H9 (cell line): ENCODE data around the gene RAB1A. TPM values are rescaled to one million over a fixed set of nuclear protein-coding genes. Genes with fewer than 3 reads are reported as not detected.

Experiments used
- DNase-seq: peaks from one replicate; pipeline ENCODE4 v3.0.0-alpha.2; 2017
- H2AFZ ChIP-seq: one replicate; pipeline ENCODE4 v1.6.1; 2013; ENCODE audit warnings: mild to moderate bottlenecking, low read length, control low read depth, moderate library complexity
- H2AK5ac ChIP-seq: 2 replicates; pipeline ENCODE4 v1.6.1; 2013; ENCODE audit warnings: low read length, control low read depth, mixed read lengths; ENCODE audit not compliant: insufficient read length
- H2BK120ac ChIP-seq: one replicate; pipeline ENCODE4 v1.6.1; 2013; ENCODE audit warnings: low read depth, mild to moderate bottlenecking, low read length, control low read depth, inconsistent platforms; ENCODE audit not compliant: poor library complexity, severe bottlenecking
- H2BK12ac ChIP-seq: 2 replicates; pipeline ENCODE4 v1.6.1; 2013; ENCODE audit warnings: low read length, control low read depth, mixed read lengths, low read depth; ENCODE audit not compliant: insufficient read length
- H2BK15ac ChIP-seq: 2 replicates; pipeline ENCODE4 v1.6.1; 2013; ENCODE audit warnings: low read depth, low read length, control low read depth
- H2BK20ac ChIP-seq: one replicate; pipeline ENCODE4 v1.6.1; 2013; ENCODE audit warnings: low read depth, mild to moderate bottlenecking, low read length, control low read depth, inconsistent platforms; ENCODE audit not compliant: poor library complexity, severe bottlenecking
- H2BK5ac ChIP-seq: 2 replicates; pipeline ENCODE4 v1.6.1; 2013; ENCODE audit warnings: low read length, control low read depth, mixed read lengths; ENCODE audit not compliant: insufficient read length
- H3K14ac ChIP-seq: 2 replicates; pipeline ENCODE4 v1.6.1; 2013; ENCODE audit warnings: low read length, control low read depth; ENCODE audit not compliant: insufficient read depth
- H3K18ac ChIP-seq: 2 replicates; pipeline ENCODE4 v1.6.1; 2013; ENCODE audit warnings: low read depth, mild to moderate bottlenecking, mixed read lengths, low read length, control low read depth; ENCODE audit not compliant: insufficient read length
- H3K23ac ChIP-seq: 2 replicates; pipeline ENCODE4 v1.6.1; 2013; ENCODE audit warnings: low read length, control low read depth, mixed read lengths, low read depth; ENCODE audit not compliant: insufficient read length
- H3K23me2 ChIP-seq: 2 replicates; pipeline ENCODE4 v1.6.1; 2013; ENCODE audit warnings: low read depth, mild to moderate bottlenecking, mixed read lengths, low read length, control low read depth; ENCODE audit not compliant: insufficient read length, poor library complexity, severe bottlenecking
- H3K27ac ChIP-seq: 2 replicates; pipeline ENCODE4 v1.5.1; 2013; ENCODE audit warnings: low read length, control low read depth, mixed read lengths, low read depth; ENCODE audit not compliant: insufficient read length
- H3K27me3 ChIP-seq: 2 replicates; pipeline ENCODE4 v1.6.1; 2013; ENCODE audit warnings: low read length, control low read depth, inconsistent platforms; ENCODE audit not compliant: insufficient read depth
- H3K4ac ChIP-seq: 2 replicates; pipeline ENCODE4 v1.6.1; 2013; ENCODE audit warnings: low read depth, mild to moderate bottlenecking, control low read depth, inconsistent platforms, low read length, moderate library complexity
- H3K4me1 ChIP-seq: 2 replicates; pipeline ENCODE4 v1.6.1; 2013; ENCODE audit warnings: low read length, control low read depth, inconsistent platforms; ENCODE audit not compliant: insufficient read depth
- H3K4me2 ChIP-seq: 2 replicates; pipeline ENCODE4 v1.6.1; 2013; ENCODE audit warnings: low read length, control low read depth, mixed read lengths; ENCODE audit not compliant: insufficient read length, insufficient read depth
- H3K56ac ChIP-seq: 2 replicates; pipeline ENCODE4 v1.6.1; 2013; ENCODE audit warnings: low read depth, mild to moderate bottlenecking, mixed read lengths, low read length, control low read depth; ENCODE audit not compliant: insufficient read length
- H3K79me1 ChIP-seq: 2 replicates; pipeline ENCODE4 v1.6.1; 2013; ENCODE audit warnings: low read depth, mild to moderate bottlenecking, moderate library complexity, low read length, control low read depth, inconsistent platforms; ENCODE audit not compliant: insufficient read depth, poor library complexity, severe bottlenecking
- H3K79me2 ChIP-seq: 2 replicates; pipeline ENCODE4 v1.6.1; 2013; ENCODE audit warnings: low read length, control low read depth, inconsistent platforms; ENCODE audit not compliant: insufficient read depth
- H3K9ac ChIP-seq: 2 replicates; pipeline ENCODE4 v1.6.1; 2013; ENCODE audit warnings: low read length, control low read depth, mixed read lengths; ENCODE audit not compliant: insufficient read length; ENCODE audit errors: extremely low read depth
- H3K9me3 ChIP-seq: one replicate; pipeline ENCODE4 v1.6.1; 2013; ENCODE audit warnings: low read depth, low read length, inconsistent platforms; ENCODE audit not compliant: control insufficient read depth
- H3T11ph ChIP-seq: one replicate; pipeline ENCODE4 v1.6.1; 2013; ENCODE audit warnings: mild to moderate bottlenecking, low read length, control low read depth, inconsistent platforms
- H4K20me1 ChIP-seq: one replicate; pipeline ENCODE4 v1.6.1; 2013; ENCODE audit not compliant: control insufficient read depth, insufficient read length, insufficient read depth
- H4K5ac ChIP-seq: 2 replicates; pipeline ENCODE4 v1.6.1; 2013; ENCODE audit warnings: low read depth, mild to moderate bottlenecking, mixed read lengths, low read length, control low read depth; ENCODE audit not compliant: insufficient read length
- H4K8ac ChIP-seq: replicated peaks from 2 replicates; pipeline ENCODE4 v1.6.1; 2013; ENCODE audit warnings: low read length, control low read depth, mixed read lengths, low read depth; ENCODE audit not compliant: insufficient read length
- H4K91ac ChIP-seq: 2 replicates; pipeline ENCODE4 v1.6.1; 2013; ENCODE audit warnings: low read depth, mild to moderate bottlenecking, moderate library complexity, mixed read lengths, low read length, control low read depth; ENCODE audit not compliant: insufficient read length
- H3K27ac Mint-ChIP-seq, 3 experiments: 2 replicates in 2 of 3; 3 replicates in 1 of 3; pipeline ENCODE4 v1.8.0; 2020 to 2021; ENCODE audit warnings: mixed read lengths in 3 of 3, mild to moderate bottlenecking in 1 of 3, moderate library complexity in 1 of 3
- H3K27me3 Mint-ChIP-seq: 2 replicates; pipeline ENCODE4 v1.8.0; 2021; ENCODE audit warnings: low read depth, mild to moderate bottlenecking, moderate library complexity, mixed read lengths
- H3K36me3 Mint-ChIP-seq, 3 experiments: 2 replicates in 2 of 3; 3 replicates in 1 of 3; pipeline ENCODE4 v1.8.0; 2020 to 2021; ENCODE audit warnings: low read depth in 3 of 3, mixed read lengths in 3 of 3; ENCODE audit not compliant: insufficient read depth in 1 of 3
- H3K4me1 Mint-ChIP-seq, 2 experiments: 2 replicates each; pipeline ENCODE4 v1.8.0; 2020; ENCODE audit warnings: mixed read lengths in 2 of 2
- H3K4me3 Mint-ChIP-seq, 2 experiments: 2 replicates in 1 of 2; 3 replicates in 1 of 2; pipeline ENCODE4 v1.8.0; 2020 to 2021; ENCODE audit warnings: mild to moderate bottlenecking in 2 of 2, mixed read lengths in 2 of 2, moderate library complexity in 1 of 2
- H3K9me3 Mint-ChIP-seq, 2 experiments: 2 replicates in 1 of 2; 3 replicates in 1 of 2; pipeline ENCODE4 v1.8.0; 2020; ENCODE audit warnings: mild to moderate bottlenecking in 2 of 2, mixed read lengths in 2 of 2, moderate library complexity in 1 of 2
- WGBS: extraction: QIAGEN DNeasy Blood & Tissue Kit; methylation state at CpG from one replicate; pipeline ENCODE4 v1.1.7; 2013; ENCODE audit warnings: missing lambda C conversion rate, low lambda C conversion rate, mixed read lengths; ENCODE audit not compliant: insufficient read length; ENCODE audit errors: extremely low coverage; 5-methylcytosine and 5-hydroxymethylcytosine counted together
- total RNA-seq: library from RNA; stranded (reverse); gene quantifications from 2 replicates; pipeline ENCODE4 v1.2.1, GENCODE V29; 2021
- TF ChIP-seq, protein P1 (sequence below): fragments of 200-600 bp; sonication (generic); conservative IDR thresholded peaks from 3 replicates; pipeline ENCODE4 v1.8.0; 2021; ENCODE audit warnings: antibody characterized with exemption, mild to moderate bottlenecking

RAB1A gene
- total RNA-seq, 1 experiment from 2014 or later, result 112 TPM

DNA sequence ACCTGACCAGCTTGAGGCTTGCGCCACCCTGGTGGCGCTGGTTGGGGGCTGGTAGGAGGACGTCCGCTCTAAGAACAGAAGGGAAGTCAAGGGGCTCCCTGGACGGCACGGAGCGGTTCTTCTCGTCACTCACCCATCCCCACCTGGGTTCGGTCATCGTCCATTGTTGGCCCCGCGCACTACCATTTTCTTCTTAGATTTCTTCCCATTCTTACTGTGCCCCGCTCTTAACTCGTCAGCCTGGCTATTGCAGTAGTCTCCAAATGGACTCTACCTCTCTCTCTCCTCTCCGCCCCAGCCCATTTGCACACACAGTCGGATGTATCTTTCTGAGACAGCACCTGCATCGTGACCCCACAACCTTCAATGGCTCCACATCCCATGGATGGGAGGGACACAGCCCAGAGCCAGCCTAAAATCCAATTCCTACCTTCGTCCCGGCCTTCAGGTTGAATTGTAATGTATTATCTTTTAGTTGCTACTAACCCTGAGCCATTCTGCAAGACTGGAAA lies 814 bp upstream of the RAB1A start:
- no peak overlapping the region for H2BK15ac ChIP-seq
- peak overlapping the region; percentile 35 for H2AFZ ChIP-seq

More for the DNA sequence above, 814 bp upstream of the RAB1A start:
- no peaks in the 10 kb centered on the region; a peak in 1 of 5 replicates for H3K9me3 Mint-ChIP-seq
- no peak for DNase-seq
- no peaks in the 10 kb centered on the region for H3K4me1 ChIP-seq
- H2BK20ac ChIP-seq, result no peak overlapping the region
- H3K79me2 ChIP-seq, result peaks cover 24% of the 10 kb centered on the region
- no peak overlapping the region for H4K91ac ChIP-seq
- H4K8ac ChIP-seq, result no peak overlapping the region
- H2BK120ac ChIP-seq, result no peak overlapping the region
- no peaks in the 10 kb centered on the region for H3K9me3 ChIP-seq
- WGBS, result no CpG with 5 or more reads among the region's 19 CpGs
- no peaks in the 10 kb centered on the region for H4K20me1 ChIP-seq
- H3K27ac Mint-ChIP-seq, result peak overlapping the region; percentile 95 to 98 (median 97)
- no peaks in the 10 kb centered on the region for H3K27me3 ChIP-seq
- peaks cover 9% of the 10 kb centered on the region for H3K79me1 ChIP-seq
- TF ChIP-seq, protein P1, sequence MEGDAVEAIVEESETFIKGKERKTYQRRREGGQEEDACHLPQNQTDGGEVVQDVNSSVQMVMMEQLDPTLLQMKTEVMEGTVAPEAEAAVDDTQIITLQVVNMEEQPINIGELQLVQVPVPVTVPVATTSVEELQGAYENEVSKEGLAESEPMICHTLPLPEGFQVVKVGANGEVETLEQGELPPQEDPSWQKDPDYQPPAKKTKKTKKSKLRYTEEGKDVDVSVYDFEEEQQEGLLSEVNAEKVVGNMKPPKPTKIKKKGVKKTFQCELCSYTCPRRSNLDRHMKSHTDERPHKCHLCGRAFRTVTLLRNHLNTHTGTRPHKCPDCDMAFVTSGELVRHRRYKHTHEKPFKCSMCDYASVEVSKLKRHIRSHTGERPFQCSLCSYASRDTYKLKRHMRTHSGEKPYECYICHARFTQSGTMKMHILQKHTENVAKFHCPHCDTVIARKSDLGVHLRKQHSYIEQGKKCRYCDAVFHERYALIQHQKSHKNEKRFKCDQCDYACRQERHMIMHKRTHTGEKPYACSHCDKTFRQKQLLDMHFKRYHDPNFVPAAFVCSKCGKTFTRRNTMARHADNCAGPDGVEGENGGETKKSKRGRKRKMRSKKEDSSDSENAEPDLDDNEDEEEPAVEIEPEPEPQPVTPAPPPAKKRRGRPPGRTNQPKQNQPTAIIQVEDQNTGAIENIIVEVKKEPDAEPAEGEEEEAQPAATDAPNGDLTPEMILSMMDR, result no peak; the same call in 2 of the 3 replicates
- H2AK5ac ChIP-seq, result no peak overlapping the region
- no peak overlapping the region for H3K23ac ChIP-seq
- H3K27ac ChIP-seq, result peak overlapping the region; percentile 19
- peak overlapping the region; percentile 29 for H3K9ac ChIP-seq
- no peak overlapping the region for H3K4ac ChIP-seq
- H2BK12ac ChIP-seq, result no peak overlapping the region
- no peak overlapping the region for H2BK5ac ChIP-seq
- peaks cover 0 to 5% (median 0%) of the 10 kb centered on the region in 3 experiments; a peak in 3 of 7 replicates for H3K36me3 Mint-ChIP-seq
- H3K18ac ChIP-seq, result peak overlapping the region; percentile 18
- peak overlapping the region; percentile 65 for H3K4me2 ChIP-seq
- peak overlapping the region; percentile 4 for H4K5ac ChIP-seq
- peaks cover 25 to 38% of the 10 kb centered on the region in 2 experiments for H3K4me1 Mint-ChIP-seq
- H3K14ac ChIP-seq, result peak overlapping the region; percentile 33; the same call in 1 of the 2 replicates
- H3K4me3 Mint-ChIP-seq, result peak overlapping the region; percentile 98 to 100
- peaks cover 2% of the 10 kb centered on the region for H3K23me2 ChIP-seq
- no peaks in the 10 kb centered on the region for H3K27me3 Mint-ChIP-seq
- no peak overlapping the region for H3T11ph ChIP-seq
- no peak overlapping the region for H3K56ac ChIP-seq
